DND-41 (cell line): ENCODE data around the gene NPFF.
"Not testable (repeated sequence)": the region's sequence is repeated elsewhere in the genome, so short reads cannot be mapped to it uniquely, and the experiment has no call there.

ENCODE experiments used
- EZH2 ChIP-seq: IDR thresholded peaks from 3 replicates; pipeline ENCODE4 v1.6.1; 2012; ENCODE audit warnings: borderline replicate concordance, low read depth, mild to moderate bottlenecking, moderate library complexity, low read length, inconsistent platforms; ENCODE audit not compliant: severe bottlenecking
- TF ChIP-seq, protein P1 (sequence below): IDR thresholded peaks from 2 replicates; pipeline ENCODE4 v1.5.1; 2012; ENCODE audit warnings: borderline replicate concordance, low read length, moderate library complexity, mild to moderate bottlenecking; ENCODE audit not compliant: poor library complexity, severe bottlenecking; ENCODE audit errors: extremely low read depth

DNA sequence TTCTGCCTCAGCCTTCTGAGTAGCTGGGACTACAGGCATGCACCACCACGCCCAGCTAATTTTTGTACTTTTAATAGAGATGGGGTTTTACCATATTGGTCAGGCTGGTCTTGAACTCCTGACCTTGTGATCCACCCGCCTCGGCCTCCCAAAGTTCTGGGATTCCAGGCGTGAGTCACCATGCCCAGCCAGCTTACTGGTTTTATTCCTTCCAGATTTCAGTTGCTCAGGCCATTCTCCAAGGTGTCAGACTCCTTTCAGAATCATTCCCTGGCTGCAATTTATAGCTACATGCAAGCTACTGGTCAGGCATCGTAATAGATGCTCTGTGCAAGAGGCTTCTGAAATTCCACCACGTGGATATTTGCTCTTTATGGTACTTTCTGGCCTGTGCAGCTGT, 25.8 kb downstream of the NPFF start:
- TF ChIP-seq, protein P1, sequence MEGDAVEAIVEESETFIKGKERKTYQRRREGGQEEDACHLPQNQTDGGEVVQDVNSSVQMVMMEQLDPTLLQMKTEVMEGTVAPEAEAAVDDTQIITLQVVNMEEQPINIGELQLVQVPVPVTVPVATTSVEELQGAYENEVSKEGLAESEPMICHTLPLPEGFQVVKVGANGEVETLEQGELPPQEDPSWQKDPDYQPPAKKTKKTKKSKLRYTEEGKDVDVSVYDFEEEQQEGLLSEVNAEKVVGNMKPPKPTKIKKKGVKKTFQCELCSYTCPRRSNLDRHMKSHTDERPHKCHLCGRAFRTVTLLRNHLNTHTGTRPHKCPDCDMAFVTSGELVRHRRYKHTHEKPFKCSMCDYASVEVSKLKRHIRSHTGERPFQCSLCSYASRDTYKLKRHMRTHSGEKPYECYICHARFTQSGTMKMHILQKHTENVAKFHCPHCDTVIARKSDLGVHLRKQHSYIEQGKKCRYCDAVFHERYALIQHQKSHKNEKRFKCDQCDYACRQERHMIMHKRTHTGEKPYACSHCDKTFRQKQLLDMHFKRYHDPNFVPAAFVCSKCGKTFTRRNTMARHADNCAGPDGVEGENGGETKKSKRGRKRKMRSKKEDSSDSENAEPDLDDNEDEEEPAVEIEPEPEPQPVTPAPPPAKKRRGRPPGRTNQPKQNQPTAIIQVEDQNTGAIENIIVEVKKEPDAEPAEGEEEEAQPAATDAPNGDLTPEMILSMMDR, result not testable (repeated sequence)
- TF ChIP-seq EZH2, result not testable (repeated sequence)
